WTC11 (cell line): Measurements from ENCODE around the gene CARMIL1. TPM values are rescaled to one million over a fixed set of nuclear protein-coding genes. Genes with fewer than 3 reads are reported as not detected.
A peak's percentile ranks its signal among the peaks of the same experiment; 100 is the strongest.

ENCODE experiments used
- ATAC-seq: fragments of 200-7000 bp; cut with Tn5 transposase; 2 replicates; pipeline ENCODE4 v1.10.0; 2021; ENCODE audit warnings: mild to moderate bottlenecking, moderate library complexity
- CTCF ChIA-PET: fragments of 300-600 bp; sonication (Branson Sonifier 250); formaldehyde crosslinking; loops from one replicate; lab custom pipeline; 2021; ENCODE audit warnings: antibody characterized with exemption; lab: Charles Lee
- POLR2A ChIA-PET: fragments of 350-600 bp; sonication (Branson Sonifier 250); formaldehyde crosslinking; loops from one replicate; lab custom pipeline; 2021; ENCODE audit warnings: antibody characterized with exemption; lab: Charles Lee
- DNase-seq: peaks from one replicate; pipeline ENCODE4 v3.0.0; 2021; ENCODE audit warnings: low spot score
- H3K27ac Mint-ChIP-seq: 2 replicates; pipeline ENCODE4 v1.8.0; 2021; ENCODE audit warnings: mixed read lengths
- H3K27me3 Mint-ChIP-seq: 2 replicates; pipeline ENCODE4 v1.8.0; 2021; ENCODE audit warnings: low read depth, mild to moderate bottlenecking, moderate library complexity, mixed read lengths
- H3K36me3 Mint-ChIP-seq: 2 replicates; pipeline ENCODE4 v1.8.0; 2021; ENCODE audit warnings: mixed read lengths
- H3K4me1 Mint-ChIP-seq: 2 replicates; pipeline ENCODE4 v1.8.0; 2022; ENCODE audit warnings: mixed read lengths
- H3K4me3 Mint-ChIP-seq: 2 replicates; pipeline ENCODE4 v1.8.0; 2021; ENCODE audit warnings: mild to moderate bottlenecking, moderate library complexity, mixed read lengths
- H3K9me3 Mint-ChIP-seq: 2 replicates; pipeline ENCODE4 v1.8.0; 2021; ENCODE audit warnings: mixed read lengths
- GRHL2 ChIP-seq: fragments of 250-450 bp; sonication (Bioruptor Pico); IDR thresholded peaks from 2 replicates; pipeline ENCODE4 v1.8.0; 2022; ENCODE audit warnings: mild to moderate bottlenecking, moderate library complexity; ENCODE audit not compliant: insufficient replicate concordance, severe bottlenecking
- JUN ChIP-seq: sonication (generic); formaldehyde crosslinking; IDR thresholded peaks from 2 replicates; pipeline ENCODE4 v1.8.0; 2023; ENCODE audit warnings: mild to moderate bottlenecking, missing genetic modification reagents
- NR1H2 ChIP-seq: sonication (generic); formaldehyde crosslinking; IDR thresholded peaks from 2 replicates; pipeline ENCODE4 v1.9.0; 2021; ENCODE audit warnings: mild to moderate bottlenecking, moderate library complexity, missing genetic modification reagents
- RELA ChIP-seq: sonication (generic); formaldehyde crosslinking; IDR thresholded peaks from 2 replicates; pipeline ENCODE4 v1.8.1; 2022; ENCODE audit warnings: missing genetic modification reagents, mild to moderate bottlenecking, borderline replicate concordance
- total RNA-seq: library from RNA; stranded (reverse); gene quantifications from 3 replicates; pipeline ENCODE4 v1.2.3, GENCODE V29; 2021
- TF ChIP-seq, protein P1 (sequence below): sonication (generic); formaldehyde crosslinking; IDR thresholded peaks from 2 replicates; pipeline ENCODE4 v1.8.0; 2022; ENCODE audit warnings: mild to moderate bottlenecking, missing genetic modification reagents
- TF ChIP-seq, protein P2 (sequence below): sonication (generic); formaldehyde crosslinking; IDR thresholded peaks from 2 replicates; pipeline ENCODE4 v1.8.0; 2023; ENCODE audit warnings: mild to moderate bottlenecking, missing genetic modification reagents
- TF ChIP-seq, protein P3 (sequence below): fragments of 200-600 bp; IDR thresholded peaks from 2 replicates; pipeline ENCODE4 v1.8.0; 2022; ENCODE audit warnings: antibody characterized with exemption
- TF ChIP-seq, protein P4 (sequence below): sonication (generic); formaldehyde crosslinking; IDR thresholded peaks from 2 replicates; pipeline ENCODE4 v1.8.1; 2022; ENCODE audit warnings: mild to moderate bottlenecking, moderate library complexity, missing genetic modification reagents
- TF ChIP-seq, protein P5 (sequence below): sonication (generic); formaldehyde crosslinking; IDR thresholded peaks from 2 replicates; pipeline ENCODE4 v1.8.1; 2022; ENCODE audit warnings: mild to moderate bottlenecking, missing genetic modification reagents, moderate library complexity, borderline replicate concordance

The CARMIL1 gene
- total RNA-seq, 1 experiment from 2014 or later, result 36.2 TPM

DNA sequence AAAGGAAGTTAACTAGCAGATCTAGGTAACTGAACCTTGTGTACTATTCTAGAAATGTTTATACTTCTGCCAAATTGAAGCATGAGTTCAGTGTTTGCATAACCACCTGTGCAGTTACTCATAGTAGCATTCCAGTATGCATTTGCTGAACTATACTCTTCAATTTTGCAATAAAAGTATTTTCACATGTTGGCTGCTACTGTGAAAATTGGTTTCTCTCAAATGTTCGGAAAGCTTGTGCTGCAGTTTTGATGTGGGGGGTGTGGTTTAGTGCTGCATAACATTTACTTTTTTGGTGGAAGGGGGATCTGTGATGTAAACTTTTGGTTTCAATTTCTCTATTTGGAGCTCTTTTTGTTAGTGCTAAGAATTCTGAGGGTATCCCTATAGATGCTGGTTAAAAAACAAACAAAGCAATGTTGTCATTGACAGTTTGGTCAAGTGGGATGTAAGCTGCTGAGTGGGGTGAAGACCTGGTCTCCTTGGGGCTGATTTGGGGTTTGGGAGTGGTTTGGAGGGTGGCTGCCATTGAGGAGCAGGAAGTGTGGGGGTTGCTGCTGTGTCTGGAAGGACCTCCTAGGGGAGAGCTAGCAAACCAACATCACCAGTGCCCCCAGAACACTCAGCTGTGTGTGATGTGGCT lies 87.8 kb downstream of the CARMIL1 start:
- POLR2A ChIA-PET, result interaction anchor here (0.5 to 1.2 kb wide), 2 partner anchors 15 to 41 kb away, joined by 4 to 10 read pairs; no protein-coding TSS in a partner anchor
- ATAC-seq, result peak; percentile 11; the same call in 1 of the 2 replicates
- peak overlapping the region; percentile 25 for H3K27ac Mint-ChIP-seq

DNA sequence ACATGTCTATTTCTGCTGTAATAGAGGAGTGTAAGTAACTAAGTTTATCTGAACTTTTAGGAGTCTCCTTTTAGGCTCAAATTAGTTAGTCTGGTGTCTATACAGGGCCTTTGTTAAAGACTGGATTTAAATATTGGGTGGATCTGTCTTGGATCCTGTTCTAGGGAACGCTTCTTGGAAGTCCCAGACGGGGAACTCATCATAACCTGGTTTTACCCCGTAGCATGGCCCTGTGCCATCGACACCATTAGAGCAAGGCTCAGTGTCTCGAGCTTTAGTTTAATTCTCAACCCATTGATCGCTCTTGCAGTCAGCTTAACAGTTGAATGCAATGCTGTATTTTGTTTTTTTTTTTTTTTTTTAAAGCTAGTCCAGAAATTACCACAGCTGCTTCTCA lies 89.9 kb downstream of the CARMIL1 start:
- H3K9me3 Mint-ChIP-seq, result peaks cover 2% of the 10 kb centered on the region; the same call in 1 of the 2 replicates
- TF ChIP-seq JUN (no peak), GRHL2 (CRISPR knock-in tag) (no peak)
- ChIA-PET CTCF (interaction anchor here (0.6 to 1.2 kb wide), 3 partner anchors 27 to 121 kb away, joined by 3 to 6 read pairs (median 3); no protein-coding TSS in a partner anchor), POLR2A (interaction anchor here (0.6 kb wide), 1 partner anchor 88 kb away, joined by 4 read pairs; no protein-coding TSS in a partner anchor)
- H3K27me3 Mint-ChIP-seq, result no peaks in the 10 kb centered on the region
- DNase-seq (no peak), ATAC-seq (peak; percentile 14)
- H3K27ac Mint-ChIP-seq, result peak overlapping the region; percentile 75; the same call in 1 of the 2 replicates
- H3K4me1 Mint-ChIP-seq, result peaks cover 71% of the 10 kb centered on the region
- H3K36me3 Mint-ChIP-seq, result no peaks in the 10 kb centered on the region; the same call in 1 of the 2 replicates
- H3K4me3 Mint-ChIP-seq, result no peak overlapping the region

More for the DNA sequence above, 87.8 kb downstream of the CARMIL1 start:
- no peak overlapping the region for H3K4me3 Mint-ChIP-seq
- H3K27me3 Mint-ChIP-seq, result no peaks in the 10 kb centered on the region
- TF ChIP-seq, protein P1, sequence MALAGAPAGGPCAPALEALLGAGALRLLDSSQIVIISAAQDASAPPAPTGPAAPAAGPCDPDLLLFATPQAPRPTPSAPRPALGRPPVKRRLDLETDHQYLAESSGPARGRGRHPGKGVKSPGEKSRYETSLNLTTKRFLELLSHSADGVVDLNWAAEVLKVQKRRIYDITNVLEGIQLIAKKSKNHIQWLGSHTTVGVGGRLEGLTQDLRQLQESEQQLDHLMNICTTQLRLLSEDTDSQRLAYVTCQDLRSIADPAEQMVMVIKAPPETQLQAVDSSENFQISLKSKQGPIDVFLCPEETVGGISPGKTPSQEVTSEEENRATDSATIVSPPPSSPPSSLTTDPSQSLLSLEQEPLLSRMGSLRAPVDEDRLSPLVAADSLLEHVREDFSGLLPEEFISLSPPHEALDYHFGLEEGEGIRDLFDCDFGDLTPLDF (CRISPR knock-in tag), result no peak
- TF ChIP-seq NR1H2 (CRISPR knock-in tag), result no peak
- TF ChIP-seq, all 79 proteins: peak for 0
- no peaks in the 10 kb centered on the region for H3K9me3 Mint-ChIP-seq
- peaks cover 68% of the 10 kb centered on the region for H3K4me1 Mint-ChIP-seq
- CTCF ChIA-PET, result interaction anchor here (0.8 to 1.9 kb wide), 7 partner anchors 25 to 123 kb away, joined by 3 to 6 read pairs (median 3); no protein-coding TSS in a partner anchor
- no peak for DNase-seq
- H3K36me3 Mint-ChIP-seq, result no peaks in the 10 kb centered on the region

DNA sequence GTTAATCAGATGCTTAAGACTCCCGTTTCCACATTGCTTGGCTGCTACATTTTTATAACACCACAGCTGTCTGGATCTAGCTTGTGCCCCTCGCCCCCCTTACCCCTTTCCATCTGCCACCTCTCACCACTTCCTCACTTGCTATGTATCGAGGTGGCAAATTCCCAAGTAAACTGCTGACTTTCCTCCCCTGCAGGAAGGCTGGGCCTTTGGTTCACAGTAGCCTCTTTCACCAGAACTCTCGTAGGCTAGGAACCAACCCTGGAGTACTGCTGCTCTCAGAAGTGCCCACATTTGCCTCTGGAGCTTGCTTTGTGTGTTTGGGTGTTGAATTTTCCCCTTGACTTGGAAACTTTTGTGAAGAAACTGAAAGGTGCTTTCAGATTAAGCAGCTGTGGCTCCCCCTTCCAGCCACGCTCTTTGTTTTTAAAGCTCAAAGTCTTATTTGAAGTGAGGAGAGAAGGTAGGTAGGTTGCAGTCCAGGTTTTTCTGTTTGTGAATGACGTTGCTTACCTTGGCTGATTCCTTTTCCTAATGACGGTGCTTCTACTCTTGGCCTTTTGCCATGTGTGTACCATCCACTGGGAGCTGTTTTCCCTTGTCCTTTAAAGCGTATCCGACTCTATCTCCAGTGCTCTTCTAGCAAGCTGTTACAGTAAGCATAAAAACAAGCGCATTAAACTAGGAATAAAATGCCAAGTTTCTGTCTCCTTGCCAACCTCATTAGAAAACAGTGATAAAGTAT lies 90.4 kb downstream of the CARMIL1 start:
- Mint-ChIP-seq H3K36me3 (no peaks in the 10 kb centered on the region; the same call in 1 of the 2 replicates), H3K9me3 (peaks cover 8% of the 10 kb centered on the region; the same call in 1 of the 2 replicates)
- ChIA-PET CTCF (interaction anchor here (0.6 to 1.6 kb wide), 5 partner anchors 27 to 120 kb away, joined by 3 to 6 read pairs (median 3); no protein-coding TSS in a partner anchor), POLR2A (interaction anchor here (0.5 to 0.6 kb wide), 2 partner anchors 38 to 89 kb away, joined by 4 to 6 read pairs; no protein-coding TSS in a partner anchor)
- TF ChIP-seq, protein P2, sequence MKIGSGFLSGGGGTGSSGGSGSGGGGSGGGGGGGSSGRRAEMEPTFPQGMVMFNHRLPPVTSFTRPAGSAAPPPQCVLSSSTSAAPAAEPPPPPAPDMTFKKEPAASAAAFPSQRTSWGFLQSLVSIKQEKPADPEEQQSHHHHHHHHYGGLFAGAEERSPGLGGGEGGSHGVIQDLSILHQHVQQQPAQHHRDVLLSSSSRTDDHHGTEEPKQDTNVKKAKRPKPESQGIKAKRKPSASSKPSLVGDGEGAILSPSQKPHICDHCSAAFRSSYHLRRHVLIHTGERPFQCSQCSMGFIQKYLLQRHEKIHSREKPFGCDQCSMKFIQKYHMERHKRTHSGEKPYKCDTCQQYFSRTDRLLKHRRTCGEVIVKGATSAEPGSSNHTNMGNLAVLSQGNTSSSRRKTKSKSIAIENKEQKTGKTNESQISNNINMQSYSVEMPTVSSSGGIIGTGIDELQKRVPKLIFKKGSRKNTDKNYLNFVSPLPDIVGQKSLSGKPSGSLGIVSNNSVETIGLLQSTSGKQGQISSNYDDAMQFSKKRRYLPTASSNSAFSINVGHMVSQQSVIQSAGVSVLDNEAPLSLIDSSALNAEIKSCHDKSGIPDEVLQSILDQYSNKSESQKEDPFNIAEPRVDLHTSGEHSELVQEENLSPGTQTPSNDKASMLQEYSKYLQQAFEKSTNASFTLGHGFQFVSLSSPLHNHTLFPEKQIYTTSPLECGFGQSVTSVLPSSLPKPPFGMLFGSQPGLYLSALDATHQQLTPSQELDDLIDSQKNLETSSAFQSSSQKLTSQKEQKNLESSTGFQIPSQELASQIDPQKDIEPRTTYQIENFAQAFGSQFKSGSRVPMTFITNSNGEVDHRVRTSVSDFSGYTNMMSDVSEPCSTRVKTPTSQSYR, result no peak
- TF ChIP-seq, protein P3, sequence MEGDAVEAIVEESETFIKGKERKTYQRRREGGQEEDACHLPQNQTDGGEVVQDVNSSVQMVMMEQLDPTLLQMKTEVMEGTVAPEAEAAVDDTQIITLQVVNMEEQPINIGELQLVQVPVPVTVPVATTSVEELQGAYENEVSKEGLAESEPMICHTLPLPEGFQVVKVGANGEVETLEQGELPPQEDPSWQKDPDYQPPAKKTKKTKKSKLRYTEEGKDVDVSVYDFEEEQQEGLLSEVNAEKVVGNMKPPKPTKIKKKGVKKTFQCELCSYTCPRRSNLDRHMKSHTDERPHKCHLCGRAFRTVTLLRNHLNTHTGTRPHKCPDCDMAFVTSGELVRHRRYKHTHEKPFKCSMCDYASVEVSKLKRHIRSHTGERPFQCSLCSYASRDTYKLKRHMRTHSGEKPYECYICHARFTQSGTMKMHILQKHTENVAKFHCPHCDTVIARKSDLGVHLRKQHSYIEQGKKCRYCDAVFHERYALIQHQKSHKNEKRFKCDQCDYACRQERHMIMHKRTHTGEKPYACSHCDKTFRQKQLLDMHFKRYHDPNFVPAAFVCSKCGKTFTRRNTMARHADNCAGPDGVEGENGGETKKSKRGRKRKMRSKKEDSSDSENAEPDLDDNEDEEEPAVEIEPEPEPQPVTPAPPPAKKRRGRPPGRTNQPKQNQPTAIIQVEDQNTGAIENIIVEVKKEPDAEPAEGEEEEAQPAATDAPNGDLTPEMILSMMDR, result no peak
- TF ChIP-seq, protein P4, sequence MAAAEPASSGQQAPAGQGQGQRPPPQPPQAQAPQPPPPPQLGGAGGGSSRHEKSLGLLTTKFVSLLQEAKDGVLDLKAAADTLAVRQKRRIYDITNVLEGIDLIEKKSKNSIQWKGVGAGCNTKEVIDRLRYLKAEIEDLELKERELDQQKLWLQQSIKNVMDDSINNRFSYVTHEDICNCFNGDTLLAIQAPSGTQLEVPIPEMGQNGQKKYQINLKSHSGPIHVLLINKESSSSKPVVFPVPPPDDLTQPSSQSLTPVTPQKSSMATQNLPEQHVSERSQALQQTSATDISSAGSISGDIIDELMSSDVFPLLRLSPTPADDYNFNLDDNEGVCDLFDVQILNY (CRISPR knock-in tag), result no peak
- no peak for TF ChIP-seq RELA (CRISPR knock-in tag)
- TF ChIP-seq, protein P5, sequence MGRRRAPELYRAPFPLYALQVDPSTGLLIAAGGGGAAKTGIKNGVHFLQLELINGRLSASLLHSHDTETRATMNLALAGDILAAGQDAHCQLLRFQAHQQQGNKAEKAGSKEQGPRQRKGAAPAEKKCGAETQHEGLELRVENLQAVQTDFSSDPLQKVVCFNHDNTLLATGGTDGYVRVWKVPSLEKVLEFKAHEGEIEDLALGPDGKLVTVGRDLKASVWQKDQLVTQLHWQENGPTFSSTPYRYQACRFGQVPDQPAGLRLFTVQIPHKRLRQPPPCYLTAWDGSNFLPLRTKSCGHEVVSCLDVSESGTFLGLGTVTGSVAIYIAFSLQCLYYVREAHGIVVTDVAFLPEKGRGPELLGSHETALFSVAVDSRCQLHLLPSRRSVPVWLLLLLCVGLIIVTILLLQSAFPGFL (CRISPR knock-in tag), result no peak
- TF ChIP-seq, all 79 proteins: peak for 0
- Mint-ChIP-seq H3K27ac (peak overlapping the region; percentile 75), H3K4me1 (peaks cover 71% of the 10 kb centered on the region), H3K4me3 (no peak overlapping the region), H3K27me3 (no peaks in the 10 kb centered on the region)
- DNase-seq, result no peak
- ATAC-seq, result peak; percentile 66
